Endothelial cell of umbilical vein (primary cell): ENCODE measurements around the gene TSHZ3. TPM values are rescaled to one million over a fixed set of nuclear protein-coding genes. Genes with fewer than 3 reads are reported as not detected.

Experiments used
- BruUV-seq: library from RNA; stranded (reverse); fragments of 400-500 nt; replicated peaks from 2 replicates; lab custom pipeline; 2021; lab: Mats Ljungman, UMichigan
- CTCF ChIA-PET: fragments of 300-600, 350-600 bp; sonication (Branson Sonifier 250); formaldehyde crosslinking; loops from one replicate; lab custom pipeline; 2021; ENCODE audit warnings: antibody characterized with exemption, inconsistent platforms; lab: Charles Lee
- POLR2A ChIA-PET: fragments of 300-600, 350-600 bp; sonication (Branson Sonifier 250); formaldehyde crosslinking; loops from one replicate; lab custom pipeline; 2021; ENCODE audit warnings: antibody characterized with exemption, inconsistent platforms; lab: Charles Lee
- DNase-seq: peaks from one replicate; pipeline ENCODE4 v3.0.0-alpha.2; 2011; ENCODE audit warnings: low read depth, low spot score
- FAIRE-seq: peaks from 2 replicates; lab custom pipeline; 2011; peaks lifted over from hg19 to GRCh38; lab: Jason Lieb, UNC
- H2AFZ ChIP-seq: 2 replicates; pipeline ENCODE4 v1.6.0; 2012; ENCODE audit warnings: low read depth, low read length, control low read depth, inconsistent platforms
- H3K27ac ChIP-seq: 2 replicates; pipeline ENCODE4 v1.5.1; 2011; ENCODE audit warnings: low read depth, mild to moderate bottlenecking, control low read depth, low read length, moderate library complexity; ENCODE audit not compliant: insufficient read depth
- H3K27me3 ChIP-seq, 2 experiments: 2 replicates each; pipeline versions ENCODE4 v1.6.0 to v1.6.1; 2011; ENCODE audit warnings: low read length in 2 of 2, mixed read lengths in 1 of 2; ENCODE audit not compliant: control insufficient read depth in 2 of 2, insufficient read depth in 2 of 2
- H3K36me3 ChIP-seq, 2 experiments: 2 replicates in 1 of 2; 3 replicates in 1 of 2; pipeline ENCODE4 v1.5.1; 2011; ENCODE audit warnings: low read length in 2 of 2, mild to moderate bottlenecking in 1 of 2, moderate library complexity in 1 of 2; ENCODE audit not compliant: control insufficient read depth in 2 of 2, insufficient read depth in 2 of 2; ENCODE audit errors: extremely low read depth in 1 of 2
- H3K4me1 ChIP-seq: 3 replicates; pipeline ENCODE4 v1.5.1; 2011; ENCODE audit warnings: mild to moderate bottlenecking, low read length; ENCODE audit not compliant: control insufficient read depth, insufficient read depth; ENCODE audit errors: extremely low read depth
- H3K4me2 ChIP-seq: 2 replicates; pipeline ENCODE4 v1.6.1; 2011; ENCODE audit warnings: low read length, control low read depth, mixed read lengths; ENCODE audit not compliant: insufficient read depth
- H3K4me3 ChIP-seq, 3 experiments: fragments of 200-600 bp in 1 of 3; sonication (generic), shearing (Covaris generic) in 1 of 3; replicated peaks in 1 of 3; 2 replicates each; pipeline ENCODE4 v1.5.1; 2011 to 2016; ENCODE audit warnings: control low read depth in 3 of 3, low read length in 3 of 3, mild to moderate bottlenecking in 2 of 3, inconsistent platforms in 1 of 3, low read depth in 1 of 3, moderate library complexity in 1 of 3; ENCODE audit not compliant: insufficient read depth in 1 of 3
- H3K79me2 ChIP-seq: 2 replicates; pipeline ENCODE4 v1.6.0; 2012; ENCODE audit warnings: low read length, inconsistent platforms; ENCODE audit not compliant: control insufficient read depth, insufficient read depth
- H3K9ac ChIP-seq: replicated peaks from 2 replicates; pipeline ENCODE3; 2011; ENCODE audit warnings: low read length, control low read depth; ENCODE audit not compliant: insufficient read depth; ENCODE audit errors: extremely low read depth
- H3K9me1 ChIP-seq: replicated peaks from 3 replicates; pipeline ENCODE4 v1.6.0; 2011; ENCODE audit warnings: mild to moderate bottlenecking, low read length; ENCODE audit not compliant: control insufficient read depth, insufficient read depth; ENCODE audit errors: extremely low read depth
- H3K9me3 ChIP-seq: replicated peaks from 2 replicates; pipeline ENCODE4 v1.5.1; 2012; ENCODE audit warnings: low read length, inconsistent platforms; ENCODE audit not compliant: control insufficient read depth, insufficient read depth
- H4K20me1 ChIP-seq: replicated peaks from 2 replicates; pipeline ENCODE3; 2011; ENCODE audit warnings: mild to moderate bottlenecking, low read length; ENCODE audit not compliant: control insufficient read depth, insufficient read depth; ENCODE audit errors: extremely low read depth
- CTCF ChIP-seq, 2 donors: IDR thresholded peaks; 1 replicate in 1 of 2; 2 replicates in 1 of 2; pipeline ENCODE4 v1.5.1; 2011; ENCODE audit warnings: low read length in 2 of 2, mild to moderate bottlenecking in 2 of 2, moderate library complexity in 2 of 2, control low read depth in 1 of 2, inconsistent platforms in 1 of 2, low read depth in 1 of 2; ENCODE audit not compliant: insufficient read depth in 1 of 2; ENCODE audit errors: extremely low read depth in 1 of 2
- EZH2 ChIP-seq: IDR thresholded peaks from 2 replicates; pipeline ENCODE4 v1.6.1; 2012; ENCODE audit warnings: borderline replicate concordance, low read depth, mild to moderate bottlenecking, moderate library complexity, low read length, inconsistent platforms; ENCODE audit not compliant: severe bottlenecking
- FOS ChIP-seq: IDR thresholded peaks from 2 replicates; pipeline ENCODE4 v1.6.1; 2011; ENCODE audit warnings: mild to moderate bottlenecking, low read length, moderate library complexity, borderline replicate concordance; ENCODE audit not compliant: insufficient read depth
- GATA2 ChIP-seq: IDR thresholded peaks from 2 replicates; pipeline ENCODE4 v1.7.0; 2011; ENCODE audit warnings: low read depth, mild to moderate bottlenecking, moderate library complexity, mixed read lengths, low read length; ENCODE audit not compliant: insufficient read length, insufficient read depth
- JUN ChIP-seq: IDR thresholded peaks from 2 replicates; pipeline ENCODE4 v1.6.1; 2011; ENCODE audit warnings: borderline replicate concordance, low read depth; ENCODE audit not compliant: insufficient read length, insufficient read depth
- MAX ChIP-seq: IDR thresholded peaks from 2 replicates; pipeline ENCODE4 v1.6.1; 2011; ENCODE audit not compliant: insufficient read depth, insufficient read length
- MYC ChIP-seq: IDR thresholded peaks from one replicate; pipeline ENCODE4 v1.6.1; 2011; ENCODE audit warnings: mild to moderate bottlenecking, low read depth, low read length
- POLR2A ChIP-seq: IDR thresholded peaks from 2 replicates; pipeline ENCODE4 v1.6.1; 2012; ENCODE audit warnings: low read depth, mild to moderate bottlenecking, control low read depth, low read length
- POLR2AphosphoS5 ChIP-seq: IDR thresholded peaks from 2 replicates; pipeline ENCODE4 v1.6.1; 2012; ENCODE audit warnings: low read depth, mild to moderate bottlenecking, control low read depth, low read length, moderate library complexity; ENCODE audit not compliant: insufficient read depth
- dilution Hi-C: fragments of 300-500 bp; cut with MboI; formaldehyde crosslinking; loops from one replicate; pipeline ENCODE4 v1.15.0; 2019; ENCODE audit warnings: low sequenced_read_pairs; ENCODE audit not compliant: extremely low pct_ligation_motif_present
- intact Hi-C: fragments of 100-400 bp; cut with micrococcal nuclease; formaldehyde crosslinking; loops from one replicate; pipeline ENCODE4 v1.10.0; 2022
- polyA plus RNA-seq, 4 experiments: library from polyadenylated mRNA; depleted of rRNA in 3 of 4; stranded (reverse) in 3 of 4; unstranded in 1 of 4; fragments of >200 nt; gene quantifications; 2 replicates each; pipeline versions ENCODE4 v1.2.1 to v1.2.3, GENCODE V29; 2011 to 2012; ENCODE audit warnings: missing spikeins in 1 of 4
- total RNA-seq: library from RNA; stranded (reverse); gene quantifications from 2 replicates; pipeline ENCODE4 v1.2.3, GENCODE V29; 2021

TSHZ3 gene
- total and polyA plus RNA-seq, 2 donors (not counting 3 experiments of a cell fraction or from before 2014, with no cell fraction given) = 1.2 to 6.2 TPM

- FAIRE-seq = no peak
- no peak overlapping the region for H3K27ac ChIP-seq
- intact Hi-C loops (no loop called here), dilution Hi-C loops (no loop called here)
- H2AFZ ChIP-seq = no peak overlapping the region
- H3K4me1 ChIP-seq = peaks cover 5% of the 10 kb centered on the region
- H3K9me3 ChIP-seq = no peaks in the 10 kb centered on the region
- H4K20me1 ChIP-seq = no peaks in the 10 kb centered on the region
- CTCF ChIA-PET = interaction anchor here (1.1 kb wide), 1 partner anchor 17 kb away, joined by 3 read pairs; no protein-coding TSS in a partner anchor
- POLR2A ChIA-PET = no interaction called here
- DNase-seq = no peak
- TF ChIP-seq EZH2 (no peak), CTCF (IDR thresholded peaks at IDR 0.05; ENCODE audit: extremely low read depth in 1 of 2, insufficient read depth in 1 of 2, low read depth in 1 of 2, low read length in 2 of 2) (no peak), POLR2A (no peak), POLR2AphosphoS5 (no peak), MAX (no peak), MYC (no peak), FOS (no peak), JUN (no peak), GATA2 (no peak)
- no peak overlapping the region for H3K4me3 ChIP-seq
- H3K27me3 ChIP-seq = no peaks in the 10 kb centered on the region
- no peaks in the 10 kb centered on the region for H3K36me3 ChIP-seq
- no peaks in the 10 kb centered on the region for H3K9me1 ChIP-seq
- no TSS peak for BruUV-seq
- H3K9ac ChIP-seq = no peak overlapping the region
- H3K4me2 ChIP-seq = no peak overlapping the region
- no peaks in the 10 kb centered on the region for H3K79me2 ChIP-seq
Observed at GRCh38 chr19:31312677-31313244, 36.5 kb downstream of the TSHZ3 start.
